H1 (cell line): ENCODE data around the gene LAMTOR3. TPM values are rescaled to one million over a fixed set of nuclear protein-coding genes. Genes with fewer than 3 reads are reported as not detected.

Source experiments
- CBX5 ChIP-seq: fragments of 300-800, 300-1000 bp; sonication (generic); IDR thresholded peaks from 2 replicates; pipeline ENCODE4 v1.7.1; 2016; ENCODE audit warnings: antibody characterized with exemption, low read length, low read depth
- GTF2F1 ChIP-seq: IDR thresholded peaks from 2 replicates; pipeline ENCODE4 v1.6.1; 2012; ENCODE audit warnings: low read depth, low read length, improper control_type of control experiment, borderline replicate concordance
- JUN ChIP-seq: IDR thresholded peaks from 2 replicates; pipeline ENCODE4 v1.6.1; 2011; ENCODE audit warnings: low read depth, mild to moderate bottlenecking, improper control_type of control experiment, low read length
- PHF8 ChIP-seq: fragments of 200-600 bp; sonication (generic); conservative IDR thresholded peaks from 2 replicates; pipeline ENCODE4 v1.7.1; 2012; ENCODE audit warnings: low read depth, mild to moderate bottlenecking, inconsistent platforms, low read length, moderate library complexity
- RXRA ChIP-seq: IDR thresholded peaks from 2 replicates; pipeline ENCODE4 v1.6.1; 2011; ENCODE audit warnings: low read depth, mild to moderate bottlenecking, low read length, moderate library complexity; ENCODE audit not compliant: insufficient read depth
- TBP ChIP-seq: IDR thresholded peaks from 2 replicates; pipeline ENCODE4 v1.6.1; 2011; ENCODE audit warnings: low read depth, low read length, improper control_type of control experiment
- polyA plus RNA-seq, 7 experiments: library from polyadenylated mRNA; depleted of rRNA in 3 of 7; stranded (reverse) in 5 of 7; unstranded in 2 of 7; fragments of >200 nt in 5 of 7; fragments of 200-250 nt in 2 of 7; gene quantifications; 1 replicate in 5 of 7; 2 replicates in 1 of 7; 4 replicates in 1 of 7; pipeline versions ENCODE4 v1.2.1 to v1.2.3, GENCODE V29; 2011 to 2013; ENCODE audit warnings: missing spikeins in 2 of 7, mixed read lengths in 2 of 7
- total RNA-seq: library from RNA; stranded (reverse); fragmentation: NEBNext Ultra II Directional; extraction: Animal tissue kit (Norgen Biotek cat#: 25700); gene quantifications from 2 replicates; pipeline ENCODE4 v1.2.1, GENCODE V29; 2021

Gene LAMTOR3
- total and polyA plus RNA-seq, 2 of the 8 experiments (the other 6 are each of a cell fraction or from before 2014, with no cell fraction given) = 25.1 to 34.4 TPM

DNA sequence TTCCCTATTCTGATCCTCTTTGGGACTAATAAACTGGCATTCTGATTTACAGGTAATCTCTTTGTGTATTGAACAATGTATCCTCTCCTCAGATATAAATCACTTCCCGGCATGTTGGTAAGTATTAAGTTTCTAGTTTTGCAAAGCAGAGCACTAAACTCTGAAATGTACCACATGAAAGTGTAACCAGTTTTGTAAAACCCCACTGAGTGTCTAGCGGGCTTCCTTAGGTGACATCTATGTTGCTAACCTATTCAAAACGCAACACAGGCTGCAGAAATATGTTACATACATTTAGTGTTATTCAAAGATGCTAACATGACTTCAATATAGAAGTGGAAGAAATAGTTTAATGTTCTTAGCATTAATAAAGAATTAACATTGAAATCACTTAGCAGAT is 26.9 kb upstream of the LAMTOR3 start (continued):
- TF ChIP-seq GTF2F1 = no peak
- no peak for TF ChIP-seq PHF8
- TF ChIP-seq CBX5 = no peak
- TF ChIP-seq TBP = no peak
- no peak for TF ChIP-seq RXRA
- TF ChIP-seq JUN = no peak
